Middle frontal gyrus (tissue), 1 donor: ENCODE data around the gene PDGFD.

Experiments
- DNase-seq: peaks from one replicate; pipeline ENCODE4 v3.0.0-alpha.2; 2015; ENCODE audit warnings: low spot score; ENCODE audit errors: extremely low spot score

The PDGFD gene

GRCh38 chr11:103959279-103959942, 204.5 kb downstream of the PDGFD start:
- no peak for DNase-seq

DNA sequence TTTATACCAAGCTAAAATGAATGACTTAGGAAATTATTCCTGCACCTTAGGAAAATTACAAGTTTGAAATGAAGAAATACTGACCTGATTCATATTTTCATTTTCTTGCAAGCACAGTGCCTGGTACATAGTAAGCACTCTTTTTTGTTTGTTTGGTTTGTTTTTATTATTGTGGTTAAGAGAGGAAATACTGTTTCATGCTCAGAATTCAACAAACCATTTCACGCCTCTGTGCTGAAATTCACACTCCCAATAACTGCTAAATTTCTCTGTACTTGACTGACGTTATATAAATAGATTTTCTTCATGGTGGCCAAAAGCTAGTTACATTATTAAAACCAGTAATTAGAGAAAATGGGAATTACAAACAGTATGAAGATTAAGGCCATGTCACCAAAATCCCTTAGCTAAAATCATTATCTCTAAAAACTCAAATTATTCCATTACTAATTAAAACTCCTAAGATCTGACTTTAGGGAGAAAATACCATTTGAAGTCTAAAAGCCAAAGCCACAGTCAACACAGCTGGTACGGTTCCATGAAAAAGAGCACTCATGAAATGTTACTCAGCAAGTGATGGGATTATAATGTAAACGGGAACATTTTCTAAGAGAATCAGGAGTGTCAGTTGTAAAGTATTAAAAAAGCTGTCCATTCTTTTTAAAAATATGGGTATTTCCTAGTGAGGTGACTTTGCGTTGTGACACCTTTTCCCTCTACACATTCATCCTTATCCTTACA, 205.3 kb downstream of the PDGFD start:
- no peak for DNase-seq

DNA sequence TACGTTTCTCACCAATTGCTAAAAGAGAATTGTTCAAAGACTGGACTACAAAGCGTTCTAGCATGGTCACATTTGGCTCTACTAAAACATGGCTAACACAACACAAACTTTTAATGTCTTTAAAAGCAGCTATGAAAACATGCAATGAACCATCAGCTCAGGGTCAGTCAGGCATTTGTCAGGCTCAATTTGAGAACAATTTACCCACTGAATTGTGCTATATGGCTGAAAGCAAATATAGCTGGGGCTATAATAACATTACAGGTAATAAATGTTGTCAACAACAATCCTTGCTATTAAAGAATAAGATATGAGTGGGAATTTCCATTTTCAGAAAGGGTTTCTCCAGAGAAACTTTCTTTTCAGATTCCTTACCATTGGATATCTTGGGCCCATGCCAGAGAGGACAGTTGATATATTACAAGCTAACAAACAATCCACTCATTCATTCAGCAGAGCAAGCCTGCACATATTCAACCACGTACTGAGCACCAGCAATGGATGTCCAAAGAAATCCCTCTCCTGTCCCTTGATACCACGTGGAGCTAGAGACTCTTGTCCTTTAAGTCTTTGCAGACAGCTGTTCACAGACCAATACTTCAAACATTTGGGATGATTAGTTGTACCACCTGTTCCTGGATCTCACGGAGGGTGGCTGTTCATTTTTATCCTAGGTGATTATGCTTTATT, 210.0 kb downstream of the PDGFD start:
- no peak for DNase-seq

- no peak for DNase-seq
Measured at GRCh38 chr11:103949781-103950180, 214.2 kb downstream of the PDGFD start.

GRCh38 chr11:103948187-103948763, 215.7 kb downstream of the PDGFD start:
- DNase-seq: no peak

DNA sequence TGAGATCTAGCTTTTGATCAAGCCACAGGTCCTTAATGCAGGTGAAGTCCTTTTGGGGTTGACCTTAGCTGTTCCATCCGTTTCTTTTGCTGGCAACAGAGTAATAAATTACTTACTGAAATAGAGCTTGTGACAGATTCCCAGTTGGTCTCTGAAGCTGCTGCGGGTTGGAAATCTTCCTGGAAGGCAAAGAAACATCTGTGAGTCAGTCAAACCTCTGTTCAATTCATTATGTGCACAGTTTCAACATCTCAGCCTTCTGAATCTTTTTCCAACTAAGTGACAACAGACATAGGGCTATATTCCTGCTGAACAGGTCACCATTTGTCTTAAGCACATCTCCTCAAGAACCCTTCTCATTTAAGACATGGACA, 216.4 kb downstream of the PDGFD start:
- no peak for DNase-seq

GRCh38 chr11:103946793-103947545, 217.0 kb downstream of the PDGFD start:
- no peak for DNase-seq

DNA sequence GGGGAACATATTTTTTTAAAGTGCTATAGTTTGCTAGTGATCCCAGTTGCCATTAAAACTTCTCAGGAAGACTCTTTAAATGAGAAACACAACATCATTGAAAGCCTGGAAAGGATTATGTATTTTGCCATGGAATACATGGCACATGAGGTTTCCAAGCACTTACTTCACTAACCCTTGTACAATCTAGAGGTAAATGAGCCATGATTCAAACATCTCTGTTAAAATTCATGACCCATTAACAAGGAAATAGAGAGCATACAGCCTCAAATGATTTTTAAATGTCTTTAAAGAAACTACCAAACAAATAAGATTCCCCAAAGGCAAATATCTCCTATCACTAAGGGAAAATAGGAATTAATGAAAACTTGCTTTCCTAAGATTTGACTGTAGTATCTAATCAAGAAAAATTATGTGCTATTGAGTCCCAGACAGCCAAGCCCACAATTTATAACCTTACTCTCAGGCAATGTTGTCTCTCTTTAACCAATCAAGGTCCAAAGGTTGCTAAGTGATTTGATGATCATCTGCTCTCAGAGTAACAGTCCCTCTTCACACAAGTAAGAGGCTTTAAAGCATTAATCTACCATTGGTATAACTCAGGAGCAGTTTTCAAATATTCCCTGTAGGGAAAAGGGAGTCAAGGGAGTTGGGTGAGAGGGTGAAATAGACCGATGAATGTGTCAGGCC, 219.6 kb downstream of the PDGFD start:
- DNase-seq: no peak

DNA sequence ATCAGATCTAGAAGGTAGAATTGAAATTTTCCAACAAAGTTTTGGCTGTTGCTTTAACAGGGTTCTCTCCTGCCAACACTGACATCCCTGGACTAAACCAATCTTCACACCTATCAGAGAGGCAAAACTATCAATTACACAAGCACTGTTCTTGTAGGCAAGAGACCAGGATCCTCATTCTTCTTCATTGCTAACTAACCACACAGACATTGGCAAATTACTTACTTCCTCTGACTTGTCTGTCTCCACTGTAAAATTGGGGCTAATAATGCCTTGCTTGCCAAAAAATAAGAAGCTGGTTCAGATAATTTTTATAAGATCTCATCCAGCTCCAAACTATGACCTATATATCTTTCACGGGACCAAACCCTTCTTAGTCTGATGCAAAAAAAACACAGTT, 221.3 kb downstream of the PDGFD start:
- no peak for DNase-seq

GRCh38 chr11:103940551-103940950, 223.4 kb downstream of the PDGFD start:
- no peak for DNase-seq

DNA sequence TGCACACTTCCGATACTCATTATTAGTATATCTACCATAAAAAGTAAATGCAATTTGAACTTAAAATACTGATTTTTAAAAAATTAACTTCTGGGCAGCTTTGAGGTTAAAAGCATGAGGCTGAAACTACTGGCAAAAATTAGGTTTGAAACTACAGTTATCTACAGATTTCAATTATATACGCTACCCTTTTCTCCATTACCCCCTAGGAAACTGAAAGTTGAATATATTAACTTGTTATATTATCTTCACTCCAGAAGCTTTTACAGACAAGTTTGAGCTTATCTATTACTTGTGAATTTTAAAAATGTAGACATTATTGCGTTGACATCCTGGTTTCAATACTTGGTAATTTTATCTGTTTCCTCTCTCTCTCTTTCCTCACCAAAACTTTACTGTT, 224.3 kb downstream of the PDGFD start:
- no peak for DNase-seq

DNA sequence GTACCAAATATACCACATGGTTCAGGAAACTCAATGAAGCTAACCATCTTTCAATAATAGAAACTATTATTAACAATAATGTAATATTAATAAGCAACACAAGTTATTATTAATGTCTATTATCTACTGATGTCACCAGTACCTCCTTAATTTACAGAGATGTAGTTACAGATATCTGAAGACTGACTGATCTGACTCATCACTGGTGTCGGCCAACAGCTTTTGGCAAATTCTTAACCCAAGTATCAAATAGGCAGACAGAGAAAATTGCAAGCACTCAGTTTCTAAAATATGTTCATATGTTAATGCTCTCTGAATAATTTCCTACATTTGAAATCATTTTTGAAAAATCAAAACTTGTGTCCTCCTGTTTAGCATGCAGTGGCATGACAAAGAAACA, 227.9 kb downstream of the PDGFD start:
- no peak for DNase-seq

GRCh38 chr11:103935219-103935618, 228.7 kb downstream of the PDGFD start:
- DNase-seq: no peak

DNA sequence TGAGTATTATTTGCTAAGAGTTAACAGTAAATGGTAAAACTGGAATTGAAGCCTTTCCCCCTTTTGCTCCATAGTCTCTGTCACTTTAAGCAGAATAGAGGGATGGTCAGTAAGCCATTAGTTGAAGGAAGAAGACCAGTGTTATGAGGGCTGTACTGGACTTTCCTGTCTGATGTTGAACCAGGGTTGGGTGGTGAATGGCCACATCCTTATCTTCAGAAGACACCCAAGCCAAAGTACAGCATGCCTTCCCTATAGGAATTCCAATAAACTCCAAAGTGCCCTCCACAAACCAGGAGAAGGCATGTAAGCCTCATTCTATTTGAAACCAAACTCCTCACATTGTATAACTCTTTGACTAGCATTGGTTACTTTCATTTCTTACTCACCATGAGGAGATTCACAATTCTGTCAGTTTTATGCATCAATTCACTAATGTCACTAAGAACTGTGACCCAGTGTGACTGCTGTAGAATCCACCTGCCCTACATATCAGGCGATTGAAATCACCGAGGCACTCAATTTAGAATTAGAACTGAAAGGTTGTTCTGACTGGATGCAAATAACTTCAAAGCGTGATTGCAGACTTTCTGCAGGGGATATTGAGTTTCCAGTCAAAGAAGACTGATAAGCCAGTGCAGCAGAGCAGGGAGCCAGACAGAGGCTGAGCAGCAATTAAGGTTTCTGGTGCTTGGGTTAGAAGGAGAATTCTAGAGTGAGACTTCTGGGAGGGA, 234.6 kb downstream of the PDGFD start:
- no peak for DNase-seq

DNA sequence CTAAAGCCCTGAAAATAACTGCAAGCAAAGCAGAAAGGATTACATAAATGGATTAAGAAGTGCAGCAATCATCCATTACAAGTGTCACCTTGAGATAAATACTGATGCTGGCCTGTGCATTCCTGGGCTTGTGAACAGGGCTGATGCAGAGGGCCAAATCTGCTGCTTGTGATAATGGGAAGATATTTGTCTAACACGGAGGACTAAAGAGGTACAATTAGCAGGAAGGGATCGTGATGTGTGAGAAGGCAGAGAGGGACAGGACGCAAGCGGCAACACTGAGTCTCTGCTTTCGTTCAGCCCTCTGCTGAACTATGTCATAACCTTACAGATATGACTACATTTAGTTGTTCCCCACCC, 235.2 kb downstream of the PDGFD start:
- DNase-seq: no peak

- DNase-seq: no peak
Measured at GRCh38 chr11:103928040-103928801, 235.7 kb downstream of the PDGFD start.

DNA sequence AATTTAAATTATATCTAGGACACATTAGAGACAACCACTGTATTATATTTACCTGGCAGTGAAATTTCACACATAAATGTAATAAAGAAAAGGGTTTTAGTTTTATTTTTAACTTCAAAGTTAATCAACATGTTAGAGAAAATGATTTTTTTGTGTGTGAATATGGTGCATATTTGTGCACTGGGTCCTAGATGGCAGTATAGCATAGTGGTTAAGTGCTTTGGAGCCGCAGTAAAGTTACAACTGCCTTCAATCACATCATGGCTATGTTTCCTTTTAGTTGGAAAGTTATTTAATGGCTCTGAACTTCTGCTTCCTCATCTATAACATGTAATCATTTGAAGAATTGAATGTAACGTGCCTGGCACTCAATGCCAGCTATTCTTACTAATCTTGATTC, 236.4 kb downstream of the PDGFD start:
- no peak for DNase-seq

DNA sequence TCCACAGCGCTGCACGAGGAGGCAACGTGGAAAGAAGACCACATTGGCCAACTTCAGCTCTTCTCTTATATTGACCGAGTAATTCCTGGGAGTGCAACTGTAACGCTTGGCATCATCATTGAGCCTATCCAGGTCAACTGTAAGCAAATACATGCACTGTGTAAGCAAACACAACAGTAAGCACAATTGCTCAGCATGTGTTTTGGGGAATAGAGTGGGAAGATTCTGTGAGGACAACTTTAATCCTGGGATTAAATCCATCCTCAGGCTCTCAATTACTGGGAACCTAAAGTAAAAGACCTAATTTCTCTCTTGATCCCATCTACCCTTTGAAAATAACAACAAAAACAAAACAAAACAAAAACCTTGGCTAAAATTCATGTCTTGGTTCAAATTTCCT, 237.0 kb downstream of the PDGFD start:
- DNase-seq: no peak

DNA sequence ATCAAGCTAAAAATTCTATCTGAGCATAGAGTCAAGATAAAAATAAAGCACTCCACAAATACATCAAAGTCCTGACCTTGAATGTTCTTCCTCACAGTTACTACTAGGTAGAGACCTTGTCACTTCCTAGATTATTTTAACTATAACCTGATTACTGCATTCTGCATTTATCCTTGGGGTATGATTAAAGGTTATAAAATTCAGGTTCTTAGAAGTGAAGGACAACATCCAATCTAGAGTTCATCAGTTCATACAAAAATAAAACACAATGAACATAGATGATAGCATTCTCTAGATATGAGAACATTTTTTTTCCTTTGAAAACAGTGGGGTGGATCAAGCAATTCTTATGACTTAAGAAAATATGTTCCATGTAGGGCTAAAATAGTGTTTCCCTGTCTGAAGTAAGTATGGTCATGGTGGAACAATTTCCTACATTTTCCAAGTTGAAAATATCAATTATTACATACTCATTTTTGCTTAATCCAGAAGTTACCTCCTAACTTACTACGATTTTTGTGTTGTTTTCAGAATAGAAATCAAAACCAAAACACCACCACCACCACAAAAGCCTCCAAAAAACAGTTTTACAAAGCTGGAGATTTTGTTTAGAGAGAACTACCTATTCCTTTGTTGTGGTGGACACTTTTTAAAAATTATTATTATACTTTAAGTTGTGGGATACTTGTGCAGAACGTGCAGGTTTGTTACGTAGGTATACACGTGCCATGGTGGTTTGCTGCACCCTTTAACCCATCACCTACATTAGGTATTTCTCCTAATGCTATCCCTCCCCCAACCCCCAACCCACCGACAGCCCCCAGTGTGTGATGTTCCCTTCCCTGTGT, 239.6 kb downstream of the PDGFD start:
- no peak for DNase-seq
